Mammary epithelial cell (primary cell): Measurements from ENCODE around the gene NISCH.

Experiments
- EZH2 ChIP-seq: IDR thresholded peaks from 2 replicates; pipeline ENCODE4 v1.6.1; 2012; ENCODE audit warnings: low read length, inconsistent platforms, borderline replicate concordance
- TF ChIP-seq, protein P1 (sequence below), 2 donors: IDR thresholded peaks in 1 of 2; conservative IDR thresholded peaks in 1 of 2; 2 replicates each; pipeline ENCODE4 v1.5.1; 2011 to 2012; ENCODE audit warnings: inconsistent platforms in 2 of 2, low read length in 2 of 2, mild to moderate bottlenecking in 2 of 2, control low read depth in 1 of 2, low read depth in 1 of 2; ENCODE audit not compliant: insufficient read depth in 1 of 2; ENCODE audit errors: extremely low read depth in 1 of 2

- TF ChIP-seq, protein P1, sequence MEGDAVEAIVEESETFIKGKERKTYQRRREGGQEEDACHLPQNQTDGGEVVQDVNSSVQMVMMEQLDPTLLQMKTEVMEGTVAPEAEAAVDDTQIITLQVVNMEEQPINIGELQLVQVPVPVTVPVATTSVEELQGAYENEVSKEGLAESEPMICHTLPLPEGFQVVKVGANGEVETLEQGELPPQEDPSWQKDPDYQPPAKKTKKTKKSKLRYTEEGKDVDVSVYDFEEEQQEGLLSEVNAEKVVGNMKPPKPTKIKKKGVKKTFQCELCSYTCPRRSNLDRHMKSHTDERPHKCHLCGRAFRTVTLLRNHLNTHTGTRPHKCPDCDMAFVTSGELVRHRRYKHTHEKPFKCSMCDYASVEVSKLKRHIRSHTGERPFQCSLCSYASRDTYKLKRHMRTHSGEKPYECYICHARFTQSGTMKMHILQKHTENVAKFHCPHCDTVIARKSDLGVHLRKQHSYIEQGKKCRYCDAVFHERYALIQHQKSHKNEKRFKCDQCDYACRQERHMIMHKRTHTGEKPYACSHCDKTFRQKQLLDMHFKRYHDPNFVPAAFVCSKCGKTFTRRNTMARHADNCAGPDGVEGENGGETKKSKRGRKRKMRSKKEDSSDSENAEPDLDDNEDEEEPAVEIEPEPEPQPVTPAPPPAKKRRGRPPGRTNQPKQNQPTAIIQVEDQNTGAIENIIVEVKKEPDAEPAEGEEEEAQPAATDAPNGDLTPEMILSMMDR (conservative IDR thresholded peaks at IDR 0.05 in 1 of 2, IDR thresholded peaks at IDR 0.05 in 1 of 2; ENCODE audit: extremely low read depth in 1 of 2, insufficient read depth in 1 of 2, low read depth in 1 of 2, low read length in 2 of 2), result no peak
- TF ChIP-seq EZH2, result no peak
Observed at GRCh38 chr3:52536112-52536368, 80.6 kb downstream of the NISCH start.
